Nephron progenitor cell (in vitro differentiated cells): ENCODE data around the gene MGA.

Experiments used
- DNase-seq: peaks from one replicate; pipeline ENCODE4 v3.0.0; 2021
- H3K27ac Mint-ChIP-seq: 2 replicates; pipeline ENCODE4 v1.8.0; 2021; ENCODE audit warnings: mild to moderate bottlenecking, moderate library complexity, mixed read lengths
- H3K27me3 Mint-ChIP-seq: 2 replicates; pipeline ENCODE4 v1.8.0; 2021; ENCODE audit warnings: mild to moderate bottlenecking, low read depth, mixed read lengths; ENCODE audit not compliant: poor library complexity
- H3K36me3 Mint-ChIP-seq: 2 replicates; pipeline ENCODE4 v1.8.0; 2021; ENCODE audit warnings: low read depth, mixed read lengths
- H3K4me1 Mint-ChIP-seq: 2 replicates; pipeline ENCODE4 v1.8.0; 2021; ENCODE audit warnings: mixed read lengths
- H3K4me3 Mint-ChIP-seq: 2 replicates; pipeline ENCODE4 v1.8.0; 2021; ENCODE audit warnings: mild to moderate bottlenecking, moderate library complexity, mixed read lengths
- H3K9me3 Mint-ChIP-seq: 2 replicates; pipeline ENCODE4 v1.8.0; 2021; ENCODE audit warnings: mild to moderate bottlenecking, moderate library complexity, mixed read lengths
- TF ChIP-seq, protein P1 (sequence below): fragments of 200-600 bp; sonication (generic); IDR thresholded peaks from 2 replicates; pipeline ENCODE4 v1.5.0; 2021; ENCODE audit warnings: antibody characterized with exemption

Gene MGA

DNA sequence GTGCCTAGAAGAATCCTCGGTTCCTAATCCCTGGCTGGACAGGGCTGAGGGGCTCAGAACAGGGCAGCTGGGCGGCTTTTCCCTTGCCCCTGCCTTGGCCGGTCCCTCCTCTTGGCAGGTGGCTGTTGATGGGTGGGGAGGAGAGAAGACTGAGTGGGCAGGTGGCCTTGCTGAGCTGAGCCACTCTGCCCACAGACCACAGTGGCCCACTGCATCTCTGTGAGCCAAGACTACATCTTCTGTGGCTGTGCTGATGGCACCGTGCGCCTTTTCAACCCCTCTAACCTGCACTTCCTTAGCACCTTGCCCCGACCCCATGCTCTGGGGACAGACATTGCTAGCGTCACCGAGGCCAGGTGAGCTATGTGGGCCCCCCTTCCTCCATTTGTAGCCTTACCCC lies 153.2 kb downstream of the MGA start:
- no peak overlapping the region for H3K4me3 Mint-ChIP-seq
- peaks cover 4% of the 10 kb centered on the region for H3K27me3 Mint-ChIP-seq
- TF ChIP-seq, protein P1, sequence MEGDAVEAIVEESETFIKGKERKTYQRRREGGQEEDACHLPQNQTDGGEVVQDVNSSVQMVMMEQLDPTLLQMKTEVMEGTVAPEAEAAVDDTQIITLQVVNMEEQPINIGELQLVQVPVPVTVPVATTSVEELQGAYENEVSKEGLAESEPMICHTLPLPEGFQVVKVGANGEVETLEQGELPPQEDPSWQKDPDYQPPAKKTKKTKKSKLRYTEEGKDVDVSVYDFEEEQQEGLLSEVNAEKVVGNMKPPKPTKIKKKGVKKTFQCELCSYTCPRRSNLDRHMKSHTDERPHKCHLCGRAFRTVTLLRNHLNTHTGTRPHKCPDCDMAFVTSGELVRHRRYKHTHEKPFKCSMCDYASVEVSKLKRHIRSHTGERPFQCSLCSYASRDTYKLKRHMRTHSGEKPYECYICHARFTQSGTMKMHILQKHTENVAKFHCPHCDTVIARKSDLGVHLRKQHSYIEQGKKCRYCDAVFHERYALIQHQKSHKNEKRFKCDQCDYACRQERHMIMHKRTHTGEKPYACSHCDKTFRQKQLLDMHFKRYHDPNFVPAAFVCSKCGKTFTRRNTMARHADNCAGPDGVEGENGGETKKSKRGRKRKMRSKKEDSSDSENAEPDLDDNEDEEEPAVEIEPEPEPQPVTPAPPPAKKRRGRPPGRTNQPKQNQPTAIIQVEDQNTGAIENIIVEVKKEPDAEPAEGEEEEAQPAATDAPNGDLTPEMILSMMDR, result no peak
- peaks cover 8% of the 10 kb centered on the region for H3K4me1 Mint-ChIP-seq
- no peak for DNase-seq
- H3K36me3 Mint-ChIP-seq, result peaks cover 13% of the 10 kb centered on the region
- H3K9me3 Mint-ChIP-seq, result no peaks in the 10 kb centered on the region
- no peak overlapping the region for H3K27ac Mint-ChIP-seq

DNA sequence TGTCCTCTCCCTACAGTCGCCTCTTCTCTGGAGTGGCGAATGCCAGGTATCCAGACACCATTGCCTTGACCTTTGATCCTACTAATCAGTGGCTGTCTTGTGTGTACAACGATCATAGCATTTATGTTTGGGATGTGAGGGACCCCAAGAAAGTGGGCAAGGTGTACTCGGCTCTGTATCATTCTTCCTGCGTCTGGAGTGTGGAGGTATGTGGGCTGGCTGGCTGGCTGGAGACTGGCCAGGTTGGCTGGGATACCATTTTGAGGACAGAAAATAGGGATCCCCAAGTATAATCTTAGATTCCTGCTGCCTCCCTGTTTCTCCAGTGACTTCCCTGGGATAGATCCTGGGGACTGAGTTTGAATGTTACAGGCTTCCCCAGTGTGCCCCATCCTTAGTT lies 154.3 kb downstream of the MGA start:
- H3K27ac Mint-ChIP-seq, result no peak overlapping the region
- H3K4me1 Mint-ChIP-seq, result peaks cover 8% of the 10 kb centered on the region
- peaks cover 7% of the 10 kb centered on the region for H3K27me3 Mint-ChIP-seq
- peaks cover 21% of the 10 kb centered on the region for H3K36me3 Mint-ChIP-seq
- DNase-seq, result no peak
- TF ChIP-seq, protein P1, result no peak
- H3K9me3 Mint-ChIP-seq, result no peaks in the 10 kb centered on the region
- no peak overlapping the region for H3K4me3 Mint-ChIP-seq

DNA sequence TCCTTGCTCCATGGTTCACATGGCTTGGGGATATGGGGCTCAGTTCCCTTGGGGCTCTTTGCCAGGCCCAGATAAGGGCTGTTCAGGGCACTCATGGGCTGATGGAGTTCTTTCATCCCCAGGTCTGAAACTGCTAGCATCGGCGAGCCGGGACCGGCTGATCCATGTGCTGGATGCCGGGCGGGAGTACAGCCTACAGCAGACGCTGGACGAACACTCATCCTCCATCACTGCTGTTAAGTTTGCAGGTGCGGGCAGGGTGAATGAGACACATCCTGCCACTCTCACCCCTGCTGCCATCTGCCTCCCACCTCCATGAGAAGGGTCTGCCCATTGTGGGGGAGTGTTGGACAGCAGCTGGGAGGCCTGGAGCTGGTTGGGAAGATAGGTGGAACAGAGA lies 156.6 kb downstream of the MGA start:
- no peak for DNase-seq
- Mint-ChIP-seq H3K9me3 (no peaks in the 10 kb centered on the region), H3K27me3 (peaks cover 7% of the 10 kb centered on the region), H3K27ac (no peak overlapping the region), H3K4me3 (no peak overlapping the region), H3K4me1 (peaks cover 1% of the 10 kb centered on the region), H3K36me3 (peaks cover 21% of the 10 kb centered on the region)
- TF ChIP-seq, protein P1, result no peak

DNA sequence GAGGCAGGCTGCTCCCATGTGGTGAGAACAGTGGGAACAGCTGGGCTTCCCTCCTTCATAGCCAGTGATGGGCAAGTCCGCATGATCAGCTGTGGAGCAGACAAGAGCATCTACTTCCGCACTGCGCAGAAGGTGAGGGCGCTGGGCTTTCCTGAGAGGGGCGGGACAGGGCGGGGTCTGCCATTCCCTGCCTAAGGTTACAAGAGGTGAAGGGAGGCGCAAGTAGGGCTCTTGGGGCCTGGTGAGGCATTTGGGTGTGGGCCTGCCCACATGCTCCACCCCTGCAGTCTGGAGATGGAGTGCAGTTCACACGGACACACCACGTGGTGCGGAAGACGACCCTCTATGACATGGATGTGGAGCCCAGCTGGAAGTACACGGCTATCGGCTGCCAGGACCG lies 157.1 kb downstream of the MGA start:
- Mint-ChIP-seq H3K27ac (no peak overlapping the region), H3K9me3 (no peaks in the 10 kb centered on the region), H3K27me3 (peaks cover 7% of the 10 kb centered on the region), H3K36me3 (peaks cover 21% of the 10 kb centered on the region), H3K4me1 (no peaks in the 10 kb centered on the region), H3K4me3 (no peak overlapping the region)
- no peak for DNase-seq
- TF ChIP-seq, protein P1, result no peak

DNA sequence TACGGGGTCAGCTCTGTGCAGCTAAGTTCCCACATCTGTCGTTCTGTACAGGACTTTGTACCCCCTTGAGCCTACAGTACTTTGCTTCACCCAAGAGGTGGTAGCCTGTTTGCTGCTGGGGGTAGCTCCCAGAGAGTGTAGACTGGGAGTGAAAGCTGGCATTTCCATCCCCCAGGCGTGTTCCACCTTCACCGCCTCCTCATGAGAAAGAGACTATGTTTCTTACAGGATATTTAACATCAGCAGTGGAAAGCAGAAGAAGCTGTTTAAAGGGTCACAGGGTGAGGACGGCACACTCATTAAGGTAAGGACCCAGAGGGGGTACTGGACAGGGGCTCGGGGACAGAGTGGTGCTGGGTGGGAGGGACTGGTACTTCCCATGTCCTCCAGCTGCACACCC lies 157.6 kb downstream of the MGA start:
- peaks cover 21% of the 10 kb centered on the region for H3K36me3 Mint-ChIP-seq
- no peak overlapping the region for H3K27ac Mint-ChIP-seq
- no peaks in the 10 kb centered on the region for H3K9me3 Mint-ChIP-seq

DNA sequence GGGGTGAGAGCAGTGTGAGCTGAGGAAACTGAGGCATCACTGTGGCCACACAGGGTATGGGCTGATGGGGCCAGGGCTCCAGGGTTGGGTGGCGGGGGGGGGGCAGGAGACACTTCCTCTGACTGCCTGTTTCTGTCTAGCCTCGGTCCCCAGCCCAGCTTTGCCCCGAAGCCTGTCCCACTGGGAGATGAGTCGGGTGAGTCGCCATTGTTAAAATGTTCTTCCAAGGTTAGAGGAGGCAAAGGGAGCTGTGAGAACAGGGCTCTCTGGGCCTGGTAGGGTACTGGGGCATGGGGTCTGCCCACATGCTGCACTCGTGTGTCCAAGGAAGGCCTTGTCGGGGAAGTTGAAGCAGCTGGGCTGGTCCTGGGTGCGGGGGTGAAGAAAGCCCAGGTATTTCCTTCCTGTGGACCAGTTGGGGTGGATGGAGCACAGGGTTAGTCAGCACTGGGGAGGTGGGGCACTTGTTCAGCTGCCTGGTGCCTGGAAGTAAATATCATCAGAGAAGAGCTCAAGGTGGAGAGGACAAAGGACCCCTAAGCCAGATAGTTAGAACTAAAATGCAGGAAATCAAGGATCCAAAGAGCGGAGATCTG lies 159.3 kb downstream of the MGA start:
- H3K9me3 Mint-ChIP-seq, result no peaks in the 10 kb centered on the region
- peaks cover 25% of the 10 kb centered on the region for H3K36me3 Mint-ChIP-seq

More for the DNA sequence above, 157.6 kb downstream of the MGA start:
- peaks cover 7% of the 10 kb centered on the region for H3K27me3 Mint-ChIP-seq
- no peak for DNase-seq
- H3K4me3 Mint-ChIP-seq, result no peak overlapping the region
- TF ChIP-seq, protein P1, result no peak
- no peaks in the 10 kb centered on the region for H3K4me1 Mint-ChIP-seq

More for the DNA sequence above, 159.3 kb downstream of the MGA start:
- H3K4me1 Mint-ChIP-seq, result no peaks in the 10 kb centered on the region
- no peak overlapping the region for H3K4me3 Mint-ChIP-seq
- no peak for DNase-seq
- H3K27ac Mint-ChIP-seq, result peak overlapping the region; percentile 42
- TF ChIP-seq, protein P1, result no peak
- H3K27me3 Mint-ChIP-seq, result peaks cover 7% of the 10 kb centered on the region
